Astrocyte (in vitro differentiated cells and primary cell): ENCODE data around the gene PCDH19. TPM values are rescaled to one million over a fixed set of nuclear protein-coding genes. Genes with fewer than 3 reads are reported as not detected.

ENCODE experiments used
- DNase-seq: peaks from one replicate; pipeline ENCODE4 v3.0.0-alpha.2; 2010; ENCODE audit warnings: low read depth
- FAIRE-seq: peaks from 2 replicates; lab custom pipeline; 2011; peaks lifted over from hg19 to GRCh38; lab: Jason Lieb, UNC
- H2AFZ ChIP-seq: 2 replicates; pipeline ENCODE4 v1.6.0; 2012; ENCODE audit warnings: low read depth, low read length, inconsistent platforms
- H3K27ac ChIP-seq: 2 replicates; pipeline ENCODE4 v1.5.1; 2011; ENCODE audit warnings: low read depth, low read length, inconsistent platforms
- H3K27me3 ChIP-seq: 2 replicates; pipeline ENCODE4 v1.6.0; 2011; ENCODE audit warnings: low read length, inconsistent platforms; ENCODE audit not compliant: insufficient read depth
- H3K36me3 ChIP-seq: 2 replicates; pipeline ENCODE4 v1.5.1; 2011; ENCODE audit warnings: low read length, inconsistent platforms; ENCODE audit not compliant: insufficient read depth
- H3K4me1 ChIP-seq: 2 replicates; pipeline ENCODE4 v1.5.1; 2011; ENCODE audit warnings: low read length, inconsistent platforms; ENCODE audit not compliant: insufficient read depth
- H3K4me2 ChIP-seq: 2 replicates; pipeline ENCODE4 v1.6.0; 2012; ENCODE audit warnings: low read length, inconsistent platforms
- H3K4me3 ChIP-seq: 2 replicates; pipeline ENCODE4 v1.5.1; 2011; ENCODE audit warnings: low read depth, mild to moderate bottlenecking, low read length, inconsistent platforms; ENCODE audit not compliant: insufficient read depth
- H3K79me2 ChIP-seq: 2 replicates; pipeline ENCODE4 v1.6.0; 2012; ENCODE audit warnings: mild to moderate bottlenecking, low read length, inconsistent platforms; ENCODE audit not compliant: insufficient read depth
- H3K9ac ChIP-seq: 2 replicates; pipeline ENCODE4 v1.6.0; 2012; ENCODE audit warnings: mild to moderate bottlenecking, low read length, inconsistent platforms
- H3K9me3 ChIP-seq: 2 replicates; pipeline ENCODE4 v1.5.1; 2012; ENCODE audit warnings: low read depth, mild to moderate bottlenecking, low read length, inconsistent platforms; ENCODE audit not compliant: insufficient read depth
- H4K20me1 ChIP-seq: 2 replicates; pipeline ENCODE4 v1.6.0; 2012; ENCODE audit warnings: low read length, inconsistent platforms; ENCODE audit not compliant: insufficient read depth
- H3K27ac Mint-ChIP-seq: one replicate; pipeline ENCODE4 v1.8.0; 2021; ENCODE audit warnings: mild to moderate bottlenecking, mixed read lengths; ENCODE audit not compliant: unreplicated experiment
- H3K27me3 Mint-ChIP-seq: one replicate; pipeline ENCODE4 v1.8.0; 2021; ENCODE audit warnings: low read depth, mixed read lengths; ENCODE audit not compliant: unreplicated experiment
- H3K36me3 Mint-ChIP-seq: one replicate; pipeline ENCODE4 v1.8.0; 2021; ENCODE audit warnings: low read depth, mixed read lengths; ENCODE audit not compliant: unreplicated experiment
- H3K4me1 Mint-ChIP-seq: one replicate; pipeline ENCODE4 v1.8.0; 2021; ENCODE audit warnings: low read depth, mixed read lengths; ENCODE audit not compliant: unreplicated experiment
- H3K4me3 Mint-ChIP-seq: one replicate; pipeline ENCODE4 v1.8.0; 2021; ENCODE audit warnings: mild to moderate bottlenecking, moderate library complexity, mixed read lengths; ENCODE audit not compliant: unreplicated experiment
- H3K9me3 Mint-ChIP-seq: one replicate; pipeline ENCODE4 v1.8.0; 2021; ENCODE audit warnings: mild to moderate bottlenecking, mixed read lengths; ENCODE audit not compliant: unreplicated experiment
- EZH2 ChIP-seq: IDR thresholded peaks from 2 replicates; pipeline ENCODE4 v1.6.1; 2012; ENCODE audit warnings: mild to moderate bottlenecking, low read length, inconsistent platforms; ENCODE audit not compliant: insufficient read depth
- total RNA-seq: library from RNA; stranded (reverse); gene quantifications from 2 replicates; pipeline ENCODE4 v1.2.1, GENCODE V29; 2021
- TF ChIP-seq, protein P1 (sequence below): IDR thresholded peaks from 2 replicates; pipeline ENCODE4 v1.5.1; 2011; ENCODE audit warnings: low read depth, mild to moderate bottlenecking, inconsistent platforms, low read length, moderate library complexity; ENCODE audit not compliant: insufficient read depth

The PCDH19 gene
- total RNA-seq, 1 donor from 2014 or later = 11.6 TPM

DNA sequence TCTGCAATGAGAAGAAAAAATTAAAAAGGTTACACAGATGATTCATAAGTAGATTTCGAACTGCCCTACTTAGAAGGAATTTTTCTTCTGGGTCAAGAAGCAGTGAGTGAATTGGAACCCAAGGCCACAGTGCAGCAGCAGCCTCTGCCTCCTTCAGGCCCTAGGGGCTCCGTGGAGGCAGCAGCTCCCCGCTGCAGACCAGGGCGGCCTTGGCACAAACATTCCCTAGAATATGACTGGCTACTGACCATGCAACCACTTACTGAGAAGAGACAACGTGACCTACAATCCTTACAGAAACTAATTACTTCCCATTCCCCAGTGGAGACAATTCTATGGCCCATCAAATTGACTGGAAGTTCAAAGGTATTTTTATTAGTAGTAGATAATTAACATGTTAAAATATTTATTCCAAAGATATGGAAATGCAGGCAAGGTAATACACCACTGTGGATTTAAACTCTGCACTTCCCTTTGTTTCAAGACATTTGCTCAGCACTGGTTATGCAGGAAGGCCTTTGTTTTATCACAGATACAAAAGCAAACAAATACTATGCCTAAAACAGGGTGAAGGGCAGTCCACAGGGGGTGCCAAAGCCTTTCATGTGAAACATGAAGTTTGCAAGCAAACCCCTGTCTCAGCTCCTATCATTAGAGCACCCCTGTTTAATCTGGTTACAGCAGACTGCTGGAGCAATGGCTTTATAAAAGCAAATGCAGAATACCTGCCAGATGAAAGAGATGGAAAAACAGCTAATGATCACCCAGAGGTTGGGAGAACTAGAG is 59.2 kb downstream of the PCDH19 start:
- Mint-ChIP-seq H3K27me3 (no peaks in the 10 kb centered on the region), H3K9me3 (no peaks in the 10 kb centered on the region), H3K27ac (no peak overlapping the region), H3K4me1 (peaks cover 1% of the 10 kb centered on the region), H3K36me3 (no peaks in the 10 kb centered on the region), H3K4me3 (no peak overlapping the region)
- Histone ChIP-seq H3K4me2 (no peak overlapping the region), H3K27me3 (no peaks in the 10 kb centered on the region), H4K20me1 (no peaks in the 10 kb centered on the region), H3K4me3 (no peak overlapping the region), H3K9me3 (no peaks in the 10 kb centered on the region), H3K27ac (no peak overlapping the region), H3K9ac (no peak overlapping the region), H3K4me1 (no peaks in the 10 kb centered on the region), H3K36me3 (no peaks in the 10 kb centered on the region), H3K79me2 (no peaks in the 10 kb centered on the region), H2AFZ (no peak overlapping the region)
- DNase-seq (no peak), FAIRE-seq (no peak)
- TF ChIP-seq, protein P1, sequence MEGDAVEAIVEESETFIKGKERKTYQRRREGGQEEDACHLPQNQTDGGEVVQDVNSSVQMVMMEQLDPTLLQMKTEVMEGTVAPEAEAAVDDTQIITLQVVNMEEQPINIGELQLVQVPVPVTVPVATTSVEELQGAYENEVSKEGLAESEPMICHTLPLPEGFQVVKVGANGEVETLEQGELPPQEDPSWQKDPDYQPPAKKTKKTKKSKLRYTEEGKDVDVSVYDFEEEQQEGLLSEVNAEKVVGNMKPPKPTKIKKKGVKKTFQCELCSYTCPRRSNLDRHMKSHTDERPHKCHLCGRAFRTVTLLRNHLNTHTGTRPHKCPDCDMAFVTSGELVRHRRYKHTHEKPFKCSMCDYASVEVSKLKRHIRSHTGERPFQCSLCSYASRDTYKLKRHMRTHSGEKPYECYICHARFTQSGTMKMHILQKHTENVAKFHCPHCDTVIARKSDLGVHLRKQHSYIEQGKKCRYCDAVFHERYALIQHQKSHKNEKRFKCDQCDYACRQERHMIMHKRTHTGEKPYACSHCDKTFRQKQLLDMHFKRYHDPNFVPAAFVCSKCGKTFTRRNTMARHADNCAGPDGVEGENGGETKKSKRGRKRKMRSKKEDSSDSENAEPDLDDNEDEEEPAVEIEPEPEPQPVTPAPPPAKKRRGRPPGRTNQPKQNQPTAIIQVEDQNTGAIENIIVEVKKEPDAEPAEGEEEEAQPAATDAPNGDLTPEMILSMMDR = no peak
- no peak for TF ChIP-seq EZH2

DNA sequence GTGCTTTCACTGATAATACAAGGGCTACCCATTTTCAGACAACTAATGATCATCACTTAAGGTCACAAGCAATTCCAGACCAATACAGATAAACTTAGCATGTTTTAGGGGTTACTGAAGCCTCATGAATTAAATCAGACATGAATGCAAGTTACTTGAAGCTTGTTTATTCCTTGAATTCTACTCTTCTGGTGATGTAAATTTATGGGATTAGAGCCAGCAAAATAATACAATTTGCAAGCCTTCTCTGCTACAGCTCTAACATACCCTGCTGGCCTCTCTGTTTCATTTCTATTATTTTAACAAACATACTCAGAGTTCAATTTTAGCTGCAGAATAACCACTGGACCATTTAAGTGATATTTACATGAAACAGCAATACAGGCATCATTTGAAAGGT is 60.7 kb downstream of the PCDH19 start:
- Mint-ChIP-seq H3K4me1 (peaks cover 1% of the 10 kb centered on the region), H3K27me3 (no peaks in the 10 kb centered on the region), H3K9me3 (no peaks in the 10 kb centered on the region), H3K36me3 (no peaks in the 10 kb centered on the region), H3K4me3 (no peak overlapping the region), H3K27ac (no peak overlapping the region)
- no peaks in the 10 kb centered on the region for H3K27me3 ChIP-seq
- H4K20me1 ChIP-seq = no peaks in the 10 kb centered on the region
- TF ChIP-seq, protein P1 = no peak
- TF ChIP-seq EZH2 = no peak
- no peaks in the 10 kb centered on the region for H3K4me1 ChIP-seq
- H3K9me3 ChIP-seq = no peaks in the 10 kb centered on the region
- H3K9ac ChIP-seq = no peak overlapping the region
- no peak overlapping the region for H3K4me2 ChIP-seq
- no peak overlapping the region for H2AFZ ChIP-seq
- H3K27ac ChIP-seq = no peak overlapping the region
- H3K79me2 ChIP-seq = no peaks in the 10 kb centered on the region
- H3K4me3 ChIP-seq = no peak overlapping the region
- H3K36me3 ChIP-seq = no peaks in the 10 kb centered on the region
- DNase-seq = no peak
- peak; percentile 94 for FAIRE-seq

DNA sequence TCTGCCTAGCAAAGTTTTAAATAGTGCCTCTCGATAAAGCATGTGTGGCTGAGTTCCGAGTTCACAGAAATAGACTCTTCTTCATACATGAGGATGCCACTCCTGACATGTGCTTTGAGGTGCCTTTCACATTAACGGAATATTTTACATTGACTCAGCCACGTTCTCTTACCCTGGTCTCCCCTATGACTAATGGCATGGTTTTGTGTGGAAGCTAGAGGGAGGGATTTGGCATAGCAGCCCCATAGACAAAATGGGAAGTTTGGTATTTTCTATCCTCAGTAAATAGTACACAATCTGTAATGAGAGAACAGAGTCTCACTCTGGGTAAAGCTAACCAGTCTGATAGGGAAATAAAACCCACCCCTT is 68.9 kb downstream of the PCDH19 start:
- Histone ChIP-seq H3K4me1 (no peaks in the 10 kb centered on the region), H2AFZ (no peak overlapping the region), H3K27me3 (no peaks in the 10 kb centered on the region), H3K27ac (no peak overlapping the region), H3K79me2 (no peaks in the 10 kb centered on the region), H3K36me3 (no peaks in the 10 kb centered on the region), H4K20me1 (no peaks in the 10 kb centered on the region), H3K9me3 (no peaks in the 10 kb centered on the region), H3K9ac (no peak overlapping the region), H3K4me3 (no peak overlapping the region), H3K4me2 (no peak overlapping the region)
- Mint-ChIP-seq H3K9me3 (no peaks in the 10 kb centered on the region), H3K36me3 (no peaks in the 10 kb centered on the region), H3K27me3 (no peaks in the 10 kb centered on the region), H3K4me1 (peaks cover 18% of the 10 kb centered on the region), H3K4me3 (no peak overlapping the region), H3K27ac (peak overlapping the region; percentile 58)
- no peak for DNase-seq
- peak; percentile 76 for FAIRE-seq
- TF ChIP-seq, protein P1 = no peak
- TF ChIP-seq EZH2 = no peak
